Measurements from ENCODE around the gene DNAH5.

Gene DNAH5

DNA sequence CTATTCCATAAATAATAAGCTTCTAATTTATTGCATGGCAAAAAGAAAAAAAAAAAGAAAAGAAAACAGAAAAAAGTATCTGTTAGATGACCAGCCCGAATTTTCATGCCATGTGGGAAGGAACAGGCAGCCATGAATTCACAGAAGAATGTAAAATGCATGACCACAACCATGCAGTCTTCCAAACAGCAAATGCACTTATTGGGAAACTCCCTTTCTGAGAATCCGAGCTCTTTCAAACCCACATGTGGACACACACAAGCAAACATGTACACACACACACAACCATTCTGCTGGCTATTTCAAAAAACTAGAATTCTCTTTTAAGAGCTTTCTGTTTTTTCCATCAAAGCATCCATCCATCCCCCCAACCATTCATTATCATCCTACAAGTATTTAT lies 236.1 kb downstream of the DNAH5 start:
- no peak for DNase-seq

DNA sequence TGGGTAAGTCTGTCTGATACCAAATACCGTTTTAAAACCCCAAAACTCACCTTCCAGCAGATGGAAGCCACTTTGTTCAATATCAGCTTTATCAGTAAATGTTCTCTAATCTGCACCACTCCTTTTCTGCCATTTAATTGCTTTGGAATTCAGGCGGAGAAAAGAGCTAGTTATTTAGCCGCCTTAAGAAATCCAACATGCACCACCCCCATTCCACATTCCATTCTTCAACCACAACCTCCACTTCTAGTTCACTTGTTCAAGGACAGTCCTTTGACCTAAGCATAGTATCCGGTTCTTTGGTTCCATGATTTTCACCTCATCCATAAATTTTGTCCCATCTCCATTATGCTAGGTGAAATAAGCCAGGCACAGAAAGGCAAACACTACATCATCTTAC lies 240.1 kb downstream of the DNAH5 start:
- DNase-seq, result no peak

DNA sequence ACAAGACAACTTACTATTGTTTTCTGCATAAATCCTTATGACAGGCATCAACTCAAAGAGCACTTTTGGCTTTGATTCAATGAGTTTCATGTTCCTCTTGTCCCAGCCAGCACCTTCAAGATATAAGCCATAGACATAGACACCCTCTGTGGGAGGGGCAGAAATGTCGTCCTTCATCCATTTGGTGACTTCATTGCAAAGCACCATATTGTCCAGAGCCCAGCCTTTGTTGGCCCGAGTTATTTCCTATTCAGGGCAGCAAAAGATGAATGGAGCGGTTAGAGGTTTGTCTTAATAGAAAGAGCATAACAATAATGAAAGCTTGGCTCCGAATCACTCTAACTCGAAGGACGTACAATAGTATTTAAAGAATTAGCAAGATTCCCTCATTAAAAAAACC lies 243.9 kb downstream of the DNAH5 start:
- DNase-seq, result peak in 1 of 56 donors; percentile 1

DNA sequence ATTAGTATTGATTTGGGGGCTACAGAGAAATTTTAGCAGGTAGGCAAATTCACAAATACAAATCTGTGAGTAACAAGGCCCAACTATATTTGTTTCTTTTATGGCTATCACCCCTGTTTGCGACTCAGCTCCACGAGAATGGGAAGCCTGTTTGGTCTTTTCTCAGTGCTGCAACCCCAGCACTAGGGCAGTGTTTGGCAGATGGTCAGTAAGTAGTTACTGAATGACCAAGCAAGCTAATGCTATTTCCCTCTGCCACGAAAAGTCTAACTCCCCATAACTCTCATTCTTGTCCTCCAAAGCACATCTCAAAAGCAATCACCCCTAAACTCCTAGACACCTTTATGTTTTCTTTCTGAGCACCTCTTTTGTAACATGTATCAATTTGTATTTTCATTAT lies 245.6 kb downstream of the DNAH5 start:
- DNase-seq, result no peak

DNA sequence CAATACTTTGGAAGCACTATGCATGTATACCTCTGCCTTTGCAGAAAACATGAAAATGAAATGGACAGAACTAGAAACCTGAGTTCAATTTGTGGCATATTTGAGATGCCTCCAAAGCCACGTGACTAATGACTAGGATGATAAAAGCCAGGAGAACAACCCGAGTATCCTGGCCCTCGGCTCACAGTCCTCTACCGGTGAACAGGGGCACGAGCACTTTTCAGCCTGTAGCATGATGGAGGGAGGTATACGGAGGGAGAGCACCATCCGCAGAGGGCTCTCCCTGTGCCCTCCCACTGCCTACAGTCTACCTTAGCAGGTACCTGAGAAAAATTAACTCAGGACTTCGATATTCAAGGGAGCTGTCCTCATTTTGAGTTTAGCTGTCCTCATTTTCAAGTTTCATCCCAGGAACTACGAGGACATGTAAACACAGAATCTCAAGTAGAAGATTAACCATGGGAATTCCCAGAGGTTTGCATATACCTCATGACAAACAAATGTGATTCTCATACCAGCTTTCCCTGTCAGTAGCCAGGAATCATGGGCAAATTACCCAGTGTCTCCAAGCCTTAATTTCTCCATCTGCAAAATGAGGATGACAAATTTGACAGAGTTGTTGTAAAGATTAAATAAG lies 249.3 kb downstream of the DNAH5 start:
- DNase-seq, result no peak

DNA sequence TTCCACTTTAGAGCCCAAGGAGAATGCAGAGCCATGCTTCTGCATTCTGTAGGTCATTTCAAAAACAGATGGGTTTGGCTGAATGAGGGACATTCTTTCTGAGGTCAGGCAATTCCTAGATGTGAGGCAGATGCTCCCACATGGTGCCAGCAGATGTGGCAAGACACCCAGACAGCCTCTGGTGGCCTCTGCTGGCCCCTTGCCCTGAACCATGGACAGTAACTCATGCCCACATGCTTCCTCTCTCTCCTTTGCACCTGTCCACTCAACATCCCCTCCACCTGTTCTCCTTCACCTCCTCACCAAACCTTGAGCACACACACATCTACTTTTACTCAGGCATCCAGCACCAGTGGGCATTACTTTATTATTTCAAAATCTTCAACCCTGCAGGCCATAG lies 252.3 kb downstream of the DNAH5 start:
- no peak for DNase-seq

DNA sequence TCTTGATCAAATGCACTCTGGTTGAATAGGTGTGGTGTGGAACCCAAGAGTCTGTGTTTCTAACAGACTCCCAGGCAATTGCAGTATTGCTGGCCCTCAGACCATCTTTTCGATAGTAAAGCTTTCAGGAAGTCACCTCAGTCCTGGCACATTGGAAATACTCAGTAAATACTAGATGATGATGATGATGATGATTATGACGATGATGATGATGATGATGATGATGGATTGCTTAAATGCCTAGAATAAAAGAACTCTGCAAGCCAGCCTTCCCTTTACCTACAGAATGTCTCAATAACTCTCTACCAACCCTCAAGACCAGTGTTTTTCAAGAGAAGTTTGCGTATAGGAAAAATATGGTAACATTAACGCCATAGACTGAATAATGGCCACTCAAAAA lies 268.0 kb downstream of the DNAH5 start:
- no peak for DNase-seq

DNA sequence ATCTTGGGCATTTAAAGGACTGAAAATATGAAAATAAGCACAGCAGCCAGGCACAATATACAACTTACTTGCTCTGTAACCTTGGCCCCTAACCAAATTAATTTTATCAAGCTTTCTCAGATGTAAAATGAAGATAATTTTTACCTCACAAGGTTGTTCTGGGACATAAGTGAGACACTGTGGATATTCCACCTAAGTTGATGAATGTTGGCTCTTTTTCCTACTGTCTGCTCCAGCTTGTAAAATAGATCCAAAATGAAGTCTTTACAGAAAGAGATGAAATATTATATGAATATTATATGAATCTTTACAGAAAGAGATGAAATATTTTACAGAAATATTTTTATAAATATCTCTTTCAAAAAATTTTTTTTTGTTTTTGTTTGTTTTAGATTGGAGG lies 270.1 kb downstream of the DNAH5 start:
- DNase-seq, result no peak

DNA sequence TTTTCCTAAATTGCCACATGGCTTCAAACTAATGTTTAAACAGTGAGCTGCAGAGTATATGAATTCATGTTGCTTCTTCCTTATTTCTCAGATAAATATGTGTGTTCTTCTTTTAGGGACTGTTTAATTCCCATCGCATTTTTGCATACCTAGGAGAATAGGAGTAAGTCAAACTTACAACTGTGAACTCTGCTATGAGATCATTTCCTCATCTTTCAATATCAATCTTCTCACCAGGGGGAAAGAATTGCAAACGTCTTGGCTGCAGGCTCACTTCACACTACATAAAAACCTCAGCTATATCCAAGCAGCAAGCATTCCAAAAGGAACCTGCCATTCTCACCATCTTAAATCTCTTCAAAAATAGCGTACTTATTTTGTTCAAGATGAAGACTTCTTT lies 271.0 kb downstream of the DNAH5 start:
- no peak for DNase-seq

DNA sequence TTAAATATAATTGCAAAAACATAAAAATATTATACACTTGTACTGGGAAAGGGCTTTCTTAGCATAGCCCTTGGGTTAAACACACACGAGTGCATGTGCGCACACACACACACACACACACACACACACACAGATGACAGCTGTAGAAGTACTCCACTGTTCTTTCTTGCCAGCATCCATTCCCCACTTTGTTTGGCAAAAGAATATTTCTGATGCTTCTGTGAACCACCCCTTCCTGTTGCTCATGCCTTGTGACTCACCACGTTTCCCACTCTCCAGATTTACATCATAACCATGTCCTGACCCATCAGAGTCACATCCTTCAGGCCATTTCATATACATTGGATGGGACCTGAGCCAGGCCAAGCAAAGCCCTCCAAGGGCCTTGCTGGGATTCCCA lies 280.1 kb downstream of the DNAH5 start:
- no peak for DNase-seq

DNA sequence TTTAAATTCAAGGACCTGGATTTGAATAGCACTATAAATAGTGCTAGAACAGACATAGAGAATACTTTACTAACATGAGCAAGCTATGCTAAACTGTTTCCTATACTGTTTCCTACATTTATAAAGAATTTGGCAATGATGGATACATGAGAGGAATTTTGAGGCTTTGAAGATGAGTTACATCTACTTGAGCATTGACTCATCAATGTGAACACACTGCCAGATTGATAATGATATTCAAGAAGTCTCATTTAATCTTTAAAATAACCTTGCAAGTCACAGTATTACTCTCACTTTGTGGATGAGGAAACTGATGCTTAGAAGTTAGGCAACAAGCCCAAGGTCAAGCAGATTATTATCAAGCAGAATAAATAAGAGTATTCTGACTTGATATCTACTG lies 281.9 kb downstream of the DNAH5 start:
- DNase-seq, result no peak

DNA sequence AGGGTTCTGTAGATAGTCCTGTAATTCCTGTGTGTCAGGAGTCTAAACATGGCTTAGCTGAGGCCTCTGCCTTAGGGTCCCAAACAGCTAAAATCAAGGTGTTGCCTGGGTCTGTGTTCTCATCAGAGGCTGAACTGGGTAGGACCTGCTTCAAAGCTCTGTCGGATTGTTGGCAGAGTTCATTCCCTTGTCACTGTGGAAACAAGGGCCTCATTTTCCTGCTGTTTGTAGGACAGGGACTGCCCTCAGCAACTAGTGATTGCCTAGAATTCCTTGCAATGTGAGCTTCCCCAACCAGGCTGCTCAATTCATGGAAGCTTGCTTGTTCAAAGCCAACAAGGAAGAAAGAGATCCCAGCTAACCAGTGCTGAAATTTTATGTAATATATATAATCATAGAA lies 283.2 kb downstream of the DNAH5 start:
- DNase-seq, result no peak

DNA sequence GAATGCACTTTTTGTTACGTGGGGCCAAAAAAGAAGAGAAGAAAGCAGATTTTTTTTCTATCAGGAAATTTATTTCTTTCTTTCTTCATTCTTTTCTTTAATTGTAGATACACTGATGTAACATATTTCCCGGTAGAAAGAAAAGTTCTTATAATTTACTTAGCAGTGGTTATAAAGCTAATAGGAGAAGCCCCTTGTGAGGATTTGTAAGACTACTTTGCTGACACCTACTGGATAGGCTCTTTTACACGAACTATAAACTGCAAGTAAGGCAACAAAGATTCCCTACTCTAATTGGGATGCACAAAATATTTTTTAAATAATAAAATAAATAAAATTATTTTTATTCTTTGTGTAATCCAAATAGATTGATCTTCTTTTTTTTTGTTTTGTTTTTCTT lies 284.4 kb downstream of the DNAH5 start:
- DNase-seq, result no peak

DNA sequence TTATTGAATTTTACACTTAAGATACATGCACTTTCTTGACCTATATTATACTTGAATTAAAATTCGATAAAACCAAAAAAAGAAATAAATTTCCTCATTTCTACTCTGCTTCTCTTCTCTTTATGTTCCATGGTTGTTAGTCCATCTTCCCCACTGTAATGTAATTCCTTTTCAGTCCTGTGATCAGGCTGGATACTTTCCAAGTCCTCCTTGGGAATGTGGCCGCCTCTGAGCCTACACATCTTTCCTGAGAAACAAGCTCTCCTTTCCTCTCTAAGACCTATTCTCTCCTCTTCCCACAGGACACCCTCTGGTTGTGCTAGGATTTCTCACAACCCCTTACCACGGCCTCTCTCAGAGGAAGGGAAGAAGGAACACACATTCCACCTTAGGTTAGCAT lies 285.1 kb downstream of the DNAH5 start:
- no peak for DNase-seq

DNA sequence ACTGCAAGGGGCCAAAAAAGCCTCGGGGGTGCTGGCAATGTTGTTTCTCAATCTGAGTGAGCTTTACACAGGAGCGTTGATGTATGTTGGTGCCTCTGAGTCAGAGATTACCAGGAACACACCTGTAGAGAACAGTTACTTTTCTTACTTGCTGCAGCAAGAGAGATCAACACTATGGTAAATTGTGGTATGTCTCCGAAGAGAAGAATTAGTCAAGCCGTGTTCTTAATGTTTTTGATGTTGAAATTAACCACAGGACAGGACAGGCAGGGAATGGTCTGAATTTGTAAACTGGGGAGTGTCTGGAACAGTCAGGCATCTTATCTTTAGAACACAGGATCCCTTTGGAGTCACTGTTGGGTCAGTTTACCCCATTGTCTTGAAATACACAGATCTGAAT lies 285.7 kb downstream of the DNAH5 start:
- DNase-seq, result no peak

DNA sequence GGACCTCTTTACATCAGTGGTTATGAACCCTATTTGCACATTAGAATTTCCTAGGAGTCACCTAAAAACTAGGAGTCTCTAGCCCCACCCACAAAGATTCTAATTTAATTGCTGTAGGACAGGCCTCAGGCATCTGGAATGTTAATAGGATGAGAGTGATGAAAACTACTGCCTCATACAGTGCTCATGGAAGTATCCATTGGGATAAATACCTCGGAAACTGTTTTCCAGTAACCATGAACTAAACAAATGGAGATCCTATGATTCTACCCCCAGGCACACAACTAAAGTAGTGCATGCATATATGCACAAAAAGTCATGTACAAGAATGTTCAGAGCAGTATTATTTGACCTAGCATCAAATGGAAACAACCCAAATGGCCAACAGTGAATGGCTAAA lies 286.3 kb downstream of the DNAH5 start:
- no peak for DNase-seq

DNA sequence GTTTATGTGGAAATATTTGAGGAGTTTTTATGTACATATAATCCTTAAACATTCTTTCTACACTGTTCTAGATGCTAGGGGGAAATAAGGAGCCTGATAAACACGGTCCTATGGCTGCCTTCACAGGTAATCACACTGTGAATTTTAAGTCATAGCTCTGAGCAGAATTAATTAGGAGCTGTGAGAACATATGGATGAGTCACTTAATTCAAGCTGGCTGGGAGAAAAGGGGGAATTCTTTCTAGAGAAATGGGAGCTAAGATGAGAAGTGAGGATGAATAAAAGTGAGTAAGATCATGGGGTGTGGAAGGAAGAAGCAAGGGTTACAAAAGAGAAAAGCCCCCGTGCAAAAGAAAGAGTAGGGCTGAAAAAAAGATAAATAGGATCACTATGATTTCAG lies 290.8 kb downstream of the DNAH5 start:
- no peak for DNase-seq

DNA sequence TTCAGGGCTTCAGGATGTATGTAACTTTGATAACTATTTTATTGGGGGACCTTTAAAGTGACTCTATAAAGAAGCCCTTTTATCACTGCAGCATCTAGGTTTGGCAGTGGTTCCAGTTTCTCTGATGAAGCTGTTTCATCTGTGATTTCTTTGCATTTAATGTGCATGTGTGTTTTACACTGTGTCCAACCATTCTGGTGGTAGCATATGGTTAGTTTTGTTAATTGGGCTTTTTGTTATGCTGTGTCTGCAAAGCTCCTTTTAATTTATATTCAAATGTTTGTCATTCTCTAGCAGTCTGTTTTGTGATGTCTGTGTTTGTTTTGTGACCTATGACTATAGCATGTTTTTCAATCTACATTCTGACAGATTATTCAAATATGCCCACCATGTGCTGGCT lies 294.8 kb downstream of the DNAH5 start:
- DNase-seq, result no peak

DNA sequence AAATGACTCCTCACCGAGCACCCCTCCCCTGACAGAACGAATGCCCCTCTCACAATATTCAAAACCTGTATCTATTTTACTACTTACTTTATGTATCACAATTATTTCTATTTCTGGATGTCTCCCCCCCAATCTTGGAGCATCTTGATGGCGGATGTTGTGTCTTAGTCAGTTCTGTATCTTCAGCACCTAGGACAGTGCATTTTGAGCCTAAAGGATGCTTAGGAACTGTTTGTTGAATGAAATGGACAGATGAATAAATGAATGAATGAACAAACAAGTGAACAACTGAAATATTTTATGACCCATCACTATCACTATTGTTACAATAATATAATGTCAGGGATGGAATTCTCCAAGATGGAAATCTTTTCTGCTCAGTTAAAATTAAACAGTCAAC lies 295.7 kb downstream of the DNAH5 start:
- DNase-seq, result no peak

DNA sequence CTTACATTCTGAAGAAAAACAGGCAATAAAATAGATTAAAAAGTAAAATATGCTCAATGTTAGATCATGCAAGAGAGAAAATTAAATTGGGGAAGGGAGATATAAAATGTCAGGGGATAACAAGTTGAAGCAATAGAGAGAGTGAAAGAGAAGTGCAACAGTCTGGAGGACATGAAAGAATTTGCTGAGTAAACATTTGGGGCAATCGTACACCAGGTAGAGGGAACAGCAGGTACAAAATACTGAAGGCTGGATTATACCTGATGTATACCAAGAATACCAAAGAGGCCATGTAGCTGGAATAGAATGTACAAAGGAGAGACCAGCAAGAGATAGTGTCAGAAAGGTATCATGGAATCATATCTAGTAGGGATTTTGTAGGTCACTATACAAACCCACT lies 300.8 kb downstream of the DNAH5 start:
- no peak for DNase-seq

DNA sequence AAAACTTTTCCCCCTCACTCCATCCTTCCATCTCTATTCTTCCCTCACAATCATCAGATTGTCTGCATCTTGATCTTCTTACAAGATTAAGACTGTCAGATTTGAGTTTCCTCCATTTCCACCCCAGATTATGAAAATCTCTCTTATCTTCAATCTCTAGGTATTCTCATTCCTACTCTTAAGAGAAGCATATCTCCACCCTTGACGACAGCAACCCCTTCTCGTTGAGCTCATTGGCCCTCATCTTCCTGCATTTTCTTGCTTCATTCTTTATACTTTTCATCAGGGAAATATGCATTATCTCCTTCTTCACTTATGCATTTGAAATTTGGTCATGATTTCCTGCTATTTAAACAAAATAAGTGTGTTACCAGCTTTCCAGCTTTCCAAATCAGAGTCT lies 301.3 kb downstream of the DNAH5 start:
- no peak for DNase-seq

Data from amygdala (tissue), 56 donors.